A673 (cell line): Measurements from ENCODE around the gene CDH4. TPM values are rescaled to one million over a fixed set of nuclear protein-coding genes. Genes with fewer than 3 reads are reported as not detected.

Source experiments
- BruUV-seq: library from RNA; stranded (reverse); fragments of 400-500 nt; replicated peaks from 2 replicates; lab custom pipeline; 2021; lab: Mats Ljungman, UMichigan
- CTCF ChIA-PET: fragments of 300-600 bp; sonication (Branson Sonifier 250); formaldehyde crosslinking; loops from one replicate; lab custom pipeline; 2022; ENCODE audit warnings: antibody characterized with exemption; lab: Charles Lee
- POLR2A ChIA-PET: fragments of 300-600 bp; sonication (Branson Sonifier 250); formaldehyde crosslinking; loops from one replicate; lab custom pipeline; 2022; ENCODE audit warnings: antibody characterized with exemption; ENCODE audit not compliant: low non-redundant PET; lab: Charles Lee
- DNase-seq: peaks from one replicate; pipeline ENCODE4 v3.0.0-alpha.2; 2015; ENCODE audit warnings: low spot score
- H3K27ac ChIP-seq: fragments of 200-600 bp; sonication (generic); 2 replicates; pipeline ENCODE4 v1.5.1; 2016; ENCODE audit warnings: mixed run types, low read depth, mild to moderate bottlenecking, mixed read lengths, antibody characterized with exemption, low read length; ENCODE audit not compliant: poor library complexity, severe bottlenecking
- H3K27me3 ChIP-seq: fragments of 200-600 bp; sonication (generic); replicated peaks from 2 replicates; pipeline ENCODE4 v1.6.1; 2017; ENCODE audit warnings: mixed run types, low read depth, mild to moderate bottlenecking, mixed read lengths, antibody characterized with exemption, low read length; ENCODE audit not compliant: insufficient read depth, poor library complexity
- H3K36me3 ChIP-seq: fragments of 200-600 bp; sonication (generic); 2 replicates; pipeline ENCODE4 v1.6.1; 2016; ENCODE audit warnings: mixed run types, mild to moderate bottlenecking, mixed read lengths, antibody characterized with exemption, low read length; ENCODE audit not compliant: insufficient read depth, poor library complexity, severe bottlenecking
- H3K4me1 ChIP-seq: fragments of 200-600 bp; sonication (generic); 2 replicates; pipeline ENCODE4 v1.6.1; 2017; ENCODE audit warnings: mixed run types, mild to moderate bottlenecking, mixed read lengths, antibody characterized with exemption, low read length; ENCODE audit not compliant: insufficient read depth, poor library complexity, severe bottlenecking
- H3K4me3 ChIP-seq: fragments of 200-600 bp; sonication (generic); 2 replicates; pipeline ENCODE4 v1.5.1; 2016; ENCODE audit warnings: low read depth, mixed run types, mild to moderate bottlenecking, mixed read lengths, low read length; ENCODE audit not compliant: poor library complexity, severe bottlenecking
- H3K9me3 ChIP-seq: fragments of 200-600 bp; sonication (generic); 2 replicates; pipeline ENCODE4 v1.6.1; 2016; ENCODE audit warnings: mixed run types, low read depth, mild to moderate bottlenecking, mixed read lengths, antibody characterized with exemption, low read length; ENCODE audit not compliant: poor library complexity, severe bottlenecking
- EZH2 ChIP-seq: fragments of 200-600 bp; sonication (generic); IDR thresholded peaks from 2 replicates; pipeline ENCODE4 v1.6.1; 2017; ENCODE audit warnings: borderline replicate concordance, low read depth, mild to moderate bottlenecking, mixed read lengths, antibody characterized with exemption, low read length; ENCODE audit not compliant: poor library complexity, severe bottlenecking
- intact Hi-C: fragments of 100-400 bp; cut with micrococcal nuclease; formaldehyde crosslinking; loops from one replicate; pipeline ENCODE4 v1.10.0; 2022; ENCODE audit not compliant: unreplicated experiment
- total RNA-seq: library from RNA; stranded (reverse); gene quantifications from 2 replicates; pipeline ENCODE4 v1.2.3, GENCODE V29; 2021
- TF ChIP-seq, protein P1 (sequence below): fragments of 300-800, 200-600 bp; sonication (generic); conservative IDR thresholded peaks from 2 replicates; pipeline ENCODE4 v1.5.1; 2017; ENCODE audit warnings: low read depth, mild to moderate bottlenecking, antibody characterized with exemption, low read length, moderate library complexity, mixed read lengths

Gene CDH4
- total RNA-seq, 1 experiment from 2014 or later = 8.3 TPM

DNA sequence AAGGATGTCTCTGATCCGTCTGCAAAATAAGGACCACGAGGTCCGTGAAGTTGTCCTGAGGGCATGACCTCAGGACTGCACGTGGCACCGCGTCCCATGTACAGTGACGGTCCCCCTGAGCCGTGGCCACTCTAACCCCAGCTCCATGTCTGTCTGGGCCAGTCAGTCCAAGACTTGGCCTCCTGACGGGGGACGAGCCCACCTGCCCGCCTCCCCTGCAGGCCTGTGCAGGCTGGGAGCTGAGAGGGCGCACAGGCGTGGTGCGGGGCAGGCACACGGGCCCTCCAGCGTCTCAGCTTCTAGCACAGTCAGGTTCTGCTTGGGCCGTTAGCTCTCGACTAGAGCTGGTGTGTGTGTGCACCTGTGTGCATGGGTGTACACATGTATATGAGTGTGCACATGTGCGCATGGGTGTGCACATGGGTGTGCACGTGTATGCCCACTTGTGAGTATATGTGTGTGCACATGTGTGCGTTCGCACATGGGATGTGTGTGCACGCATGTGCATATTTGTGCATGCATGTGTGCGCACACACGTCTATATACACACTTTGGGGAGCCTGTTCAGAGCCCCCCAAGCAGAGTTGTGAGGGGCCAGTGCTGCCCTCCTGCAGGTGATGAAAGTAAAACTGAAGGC is 506.6 kb downstream of the CDH4 start:
- intact Hi-C loops = no loop called here
- Histone ChIP-seq H3K27me3 (peaks cover 41% of the 10 kb centered on the region), H3K27ac (no peak overlapping the region), H3K9me3 (no peaks in the 10 kb centered on the region), H3K36me3 (no peaks in the 10 kb centered on the region), H3K4me3 (no peak overlapping the region), H3K4me1 (peaks cover 1% of the 10 kb centered on the region)
- ChIA-PET CTCF (no interaction called here), POLR2A (no interaction called here)
- DNase-seq = no peak
- no TSS peak for BruUV-seq
- TF ChIP-seq EZH2 = no peak
- TF ChIP-seq, protein P1, sequence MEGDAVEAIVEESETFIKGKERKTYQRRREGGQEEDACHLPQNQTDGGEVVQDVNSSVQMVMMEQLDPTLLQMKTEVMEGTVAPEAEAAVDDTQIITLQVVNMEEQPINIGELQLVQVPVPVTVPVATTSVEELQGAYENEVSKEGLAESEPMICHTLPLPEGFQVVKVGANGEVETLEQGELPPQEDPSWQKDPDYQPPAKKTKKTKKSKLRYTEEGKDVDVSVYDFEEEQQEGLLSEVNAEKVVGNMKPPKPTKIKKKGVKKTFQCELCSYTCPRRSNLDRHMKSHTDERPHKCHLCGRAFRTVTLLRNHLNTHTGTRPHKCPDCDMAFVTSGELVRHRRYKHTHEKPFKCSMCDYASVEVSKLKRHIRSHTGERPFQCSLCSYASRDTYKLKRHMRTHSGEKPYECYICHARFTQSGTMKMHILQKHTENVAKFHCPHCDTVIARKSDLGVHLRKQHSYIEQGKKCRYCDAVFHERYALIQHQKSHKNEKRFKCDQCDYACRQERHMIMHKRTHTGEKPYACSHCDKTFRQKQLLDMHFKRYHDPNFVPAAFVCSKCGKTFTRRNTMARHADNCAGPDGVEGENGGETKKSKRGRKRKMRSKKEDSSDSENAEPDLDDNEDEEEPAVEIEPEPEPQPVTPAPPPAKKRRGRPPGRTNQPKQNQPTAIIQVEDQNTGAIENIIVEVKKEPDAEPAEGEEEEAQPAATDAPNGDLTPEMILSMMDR = no peak

DNA sequence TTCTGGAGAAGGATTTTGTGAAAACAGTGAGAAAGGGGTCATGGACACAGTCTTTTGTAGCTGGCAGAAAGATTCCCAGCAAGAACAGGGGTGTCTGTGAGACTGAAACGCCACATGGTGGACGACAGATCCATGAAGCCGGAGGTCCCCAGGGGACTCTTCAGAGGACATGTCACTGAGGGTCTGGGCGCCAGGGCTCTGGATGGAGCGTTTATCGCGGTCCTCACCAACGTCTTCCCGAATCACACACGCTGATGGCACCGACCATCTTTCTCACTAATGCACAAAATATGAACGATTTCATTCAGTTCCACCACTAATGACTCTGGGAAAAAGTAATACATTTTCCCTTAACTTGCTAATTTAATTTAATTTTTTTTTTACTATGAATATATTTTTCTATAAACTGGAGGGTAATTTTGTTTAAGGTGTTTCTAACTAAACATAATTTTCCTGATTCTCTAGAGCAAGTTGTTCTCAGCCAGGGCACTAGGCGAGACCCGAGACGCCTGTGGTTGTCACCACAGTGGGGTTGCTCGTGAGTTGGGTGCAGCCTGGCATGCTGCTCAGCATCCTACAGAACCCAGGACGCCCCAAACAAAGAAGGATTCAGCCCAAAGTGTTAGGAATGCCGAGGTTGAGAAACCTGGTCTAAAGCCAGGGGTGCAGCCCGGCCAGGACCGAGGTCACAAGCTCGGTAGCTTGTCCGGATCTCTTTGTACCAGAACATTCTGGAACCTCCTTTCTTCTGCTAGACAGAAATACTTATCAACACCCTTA is 507.4 kb downstream of the CDH4 start:
- POLR2A ChIA-PET = no interaction called here
- BruUV-seq = no TSS peak

DNA sequence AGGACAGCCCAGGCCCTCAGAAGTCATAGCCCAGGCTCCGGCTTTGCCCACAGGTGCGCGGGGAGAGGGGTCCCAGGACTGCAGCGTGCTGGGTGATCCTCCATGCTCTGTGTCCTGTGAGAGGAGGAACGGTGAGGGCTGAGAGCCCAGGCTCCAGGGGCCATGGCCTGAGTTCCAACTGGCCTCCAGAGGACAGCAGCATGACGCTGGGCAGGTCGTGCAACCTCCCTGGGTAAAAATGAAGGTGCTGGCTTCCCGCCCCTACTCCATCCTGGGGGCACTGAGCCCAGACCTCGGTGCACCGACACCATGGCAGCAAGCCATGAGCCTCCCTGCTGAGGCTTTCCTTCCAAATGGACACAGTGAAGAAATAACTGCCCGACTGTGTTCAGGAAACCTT is 508.3 kb downstream of the CDH4 start:
- no peaks in the 10 kb centered on the region for H3K9me3 ChIP-seq
- peaks cover 52% of the 10 kb centered on the region for H3K27me3 ChIP-seq
- DNase-seq = no peak
- ChIA-PET POLR2A (no interaction called here), CTCF (no interaction called here)
- TF ChIP-seq EZH2 = no peak
- TF ChIP-seq, protein P1 = no peak
- intact Hi-C loops = no loop called here
- no peaks in the 10 kb centered on the region for H3K36me3 ChIP-seq
- no peak overlapping the region for H3K27ac ChIP-seq
- no peaks in the 10 kb centered on the region for H3K4me1 ChIP-seq
- BruUV-seq = no TSS peak
- no peak overlapping the region for H3K4me3 ChIP-seq

More for the DNA sequence above, 507.4 kb downstream of the CDH4 start:
- no peak overlapping the region for H3K4me3 ChIP-seq
- intact Hi-C loops = no loop called here
- CTCF ChIA-PET = no interaction called here
- DNase-seq = no peak
- H3K4me1 ChIP-seq = no peaks in the 10 kb centered on the region
- no peaks in the 10 kb centered on the region for H3K36me3 ChIP-seq
- no peak for TF ChIP-seq EZH2
- TF ChIP-seq, protein P1 = no peak
- H3K9me3 ChIP-seq = no peaks in the 10 kb centered on the region
- H3K27ac ChIP-seq = no peak overlapping the region
- peaks cover 49% of the 10 kb centered on the region for H3K27me3 ChIP-seq
